Stomach smooth muscle (tissue), 2 donors: ENCODE measurements around the gene ITGB2.

Source experiments
- H3K27ac ChIP-seq: one replicate; pipeline ENCODE4 v1.7.0; 2013; ENCODE audit warnings: mild to moderate bottlenecking, low read length, inconsistent platforms
- H3K27me3 ChIP-seq, 2 donors: one replicate each; pipeline ENCODE4 v1.7.0; 2013; ENCODE audit warnings: low read length in 2 of 2; ENCODE audit not compliant: insufficient read depth in 2 of 2, control insufficient read depth in 1 of 2
- H3K36me3 ChIP-seq, 2 donors: one replicate each; pipeline ENCODE4 v1.7.0; 2013; ENCODE audit warnings: low read length in 2 of 2; ENCODE audit not compliant: control insufficient read depth in 2 of 2, insufficient read depth in 2 of 2
- H3K4me1 ChIP-seq: one replicate; pipeline ENCODE4 v1.7.0; 2013; ENCODE audit warnings: low read length; ENCODE audit not compliant: control insufficient read depth, insufficient read depth
- H3K4me3 ChIP-seq, 2 donors: one replicate each; pipeline ENCODE4 v1.7.0; 2013; ENCODE audit warnings: low read length in 2 of 2
- H3K9ac ChIP-seq, 2 donors: one replicate each; pipeline ENCODE4 v1.7.0; 2013; ENCODE audit warnings: low read length in 2 of 2, mild to moderate bottlenecking in 1 of 2
- H3K9me3 ChIP-seq, 2 donors: one replicate each; pipeline ENCODE4 v1.7.0; 2013; ENCODE audit warnings: low read length in 2 of 2; ENCODE audit not compliant: control insufficient read depth in 2 of 2
- donor health status: healthy.
- donor health status: Pancreatic carcinoma.

The ITGB2 gene

GRCh38 chr21:44855572-44855971 is 65.1 kb downstream of the ITGB2 start:
- no peak overlapping the region for H3K9ac ChIP-seq
- H3K4me1 ChIP-seq: peaks cover 3% of the 10 kb centered on the region
- no peaks in the 10 kb centered on the region for H3K9me3 ChIP-seq
- no peak overlapping the region for H3K4me3 ChIP-seq
- no peak overlapping the region for H3K27ac ChIP-seq
- no peaks in the 10 kb centered on the region for H3K27me3 ChIP-seq
- H3K36me3 ChIP-seq: peaks cover 42 to 56% of the 10 kb centered on the region in 2 donors

DNA sequence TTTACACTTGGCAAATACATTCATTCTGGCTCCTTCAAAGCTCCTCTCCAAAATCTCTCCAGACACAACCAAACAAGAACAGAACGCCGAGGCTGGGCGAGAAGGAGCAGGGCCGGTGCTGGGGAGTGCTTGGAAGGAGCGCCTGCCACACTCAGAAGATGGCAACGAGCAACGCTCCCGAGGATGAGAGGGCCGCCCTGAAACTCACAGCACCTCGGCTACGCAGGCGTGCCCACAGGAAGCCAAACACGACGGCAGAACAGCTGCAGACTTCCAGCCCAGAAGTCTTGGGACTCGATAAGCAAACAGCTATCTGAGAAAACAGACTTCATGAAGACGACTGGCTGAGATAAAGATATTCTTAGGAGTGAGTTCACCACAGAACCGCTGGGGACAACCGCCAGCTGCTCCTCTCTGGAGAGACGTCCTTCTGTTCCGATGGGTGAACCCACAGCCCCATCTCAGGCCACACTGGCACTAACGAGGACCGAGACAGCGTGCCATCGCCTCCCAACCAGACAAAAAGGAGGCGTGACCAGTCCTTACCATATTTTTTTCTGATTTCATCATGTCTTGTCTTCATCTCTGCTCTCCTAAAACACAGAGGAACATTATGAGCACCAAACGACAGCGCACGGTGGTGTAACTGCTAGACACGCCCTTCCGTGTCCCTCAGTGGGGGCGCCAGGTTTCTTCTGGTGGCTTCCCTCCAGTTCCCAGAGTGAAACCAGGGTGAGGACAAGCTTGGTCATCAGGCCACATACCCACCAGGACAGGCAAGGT is 65.8 kb downstream of the ITGB2 start:
- no peak overlapping the region for H3K4me3 ChIP-seq
- peaks cover 3% of the 10 kb centered on the region for H3K4me1 ChIP-seq
- H3K36me3 ChIP-seq: peaks cover 49 to 59% of the 10 kb centered on the region in 2 donors
- H3K27me3 ChIP-seq: no peaks in the 10 kb centered on the region
- no peak overlapping the region for H3K9ac ChIP-seq
- H3K27ac ChIP-seq: no peak overlapping the region
- H3K9me3 ChIP-seq: no peaks in the 10 kb centered on the region

DNA sequence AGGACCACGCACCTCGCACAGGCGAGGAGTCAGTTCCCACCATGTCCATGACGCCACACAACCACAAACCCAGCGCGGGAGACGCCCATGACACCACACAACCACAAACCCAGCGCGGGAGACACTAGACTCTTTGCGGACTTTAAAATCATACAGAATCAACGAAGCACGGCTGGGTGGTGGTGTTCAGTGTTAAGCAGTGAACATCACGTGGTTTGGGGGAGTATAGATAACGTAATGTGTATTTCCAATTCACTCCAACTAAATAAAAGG is 66.4 kb downstream of the ITGB2 start:
- H3K4me3 ChIP-seq: no peak overlapping the region
- H3K36me3 ChIP-seq: peaks cover 50 to 59% of the 10 kb centered on the region in 2 donors
- H3K27me3 ChIP-seq: no peaks in the 10 kb centered on the region
- H3K9ac ChIP-seq: no peak overlapping the region
- no peak overlapping the region for H3K27ac ChIP-seq
- peaks cover 3% of the 10 kb centered on the region for H3K4me1 ChIP-seq
- H3K9me3 ChIP-seq: no peaks in the 10 kb centered on the region

GRCh38 chr21:44853601-44854390 is 66.9 kb downstream of the ITGB2 start:
- no peaks in the 10 kb centered on the region for H3K9me3 ChIP-seq
- H3K27me3 ChIP-seq: no peaks in the 10 kb centered on the region
- H3K4me3 ChIP-seq: no peak overlapping the region
- no peak overlapping the region for H3K27ac ChIP-seq
- H3K4me1 ChIP-seq: peaks cover 3% of the 10 kb centered on the region
- no peak overlapping the region for H3K9ac ChIP-seq
- peaks cover 45 to 59% of the 10 kb centered on the region in 2 donors for H3K36me3 ChIP-seq

GRCh38 chr21:44850905-44851657 is 69.6 kb downstream of the ITGB2 start:
- no peak overlapping the region for H3K4me3 ChIP-seq
- H3K9ac ChIP-seq: no peak overlapping the region
- H3K27me3 ChIP-seq: no peaks in the 10 kb centered on the region
- H3K9me3 ChIP-seq: no peaks in the 10 kb centered on the region
- peaks cover 36 to 52% of the 10 kb centered on the region in 2 donors for H3K36me3 ChIP-seq
- H3K27ac ChIP-seq: no peak overlapping the region
- H3K4me1 ChIP-seq: peaks cover 9% of the 10 kb centered on the region

GRCh38 chr21:44850208-44850800 is 70.4 kb downstream of the ITGB2 start:
- no peak overlapping the region for H3K27ac ChIP-seq
- peaks cover 30 to 45% of the 10 kb centered on the region in 2 donors for H3K36me3 ChIP-seq
- H3K27me3 ChIP-seq: peaks cover 4% of the 10 kb centered on the region in 2 donors
- peaks cover 16% of the 10 kb centered on the region for H3K4me1 ChIP-seq
- no peak overlapping the region for H3K9ac ChIP-seq
- H3K4me3 ChIP-seq: no peak overlapping the region
- no peaks in the 10 kb centered on the region for H3K9me3 ChIP-seq

- peaks cover 4 to 6% of the 10 kb centered on the region in 2 donors for H3K27me3 ChIP-seq
- H3K27ac ChIP-seq: no peak overlapping the region
- no peak overlapping the region for H3K4me3 ChIP-seq
- H3K36me3 ChIP-seq: peaks cover 24 to 40% of the 10 kb centered on the region in 2 donors
- no peak overlapping the region for H3K9ac ChIP-seq
- H3K9me3 ChIP-seq: no peaks in the 10 kb centered on the region
- H3K4me1 ChIP-seq: peaks cover 16% of the 10 kb centered on the region
Observed at GRCh38 chr21:44849616-44850130, 71.0 kb downstream of the ITGB2 start.

DNA sequence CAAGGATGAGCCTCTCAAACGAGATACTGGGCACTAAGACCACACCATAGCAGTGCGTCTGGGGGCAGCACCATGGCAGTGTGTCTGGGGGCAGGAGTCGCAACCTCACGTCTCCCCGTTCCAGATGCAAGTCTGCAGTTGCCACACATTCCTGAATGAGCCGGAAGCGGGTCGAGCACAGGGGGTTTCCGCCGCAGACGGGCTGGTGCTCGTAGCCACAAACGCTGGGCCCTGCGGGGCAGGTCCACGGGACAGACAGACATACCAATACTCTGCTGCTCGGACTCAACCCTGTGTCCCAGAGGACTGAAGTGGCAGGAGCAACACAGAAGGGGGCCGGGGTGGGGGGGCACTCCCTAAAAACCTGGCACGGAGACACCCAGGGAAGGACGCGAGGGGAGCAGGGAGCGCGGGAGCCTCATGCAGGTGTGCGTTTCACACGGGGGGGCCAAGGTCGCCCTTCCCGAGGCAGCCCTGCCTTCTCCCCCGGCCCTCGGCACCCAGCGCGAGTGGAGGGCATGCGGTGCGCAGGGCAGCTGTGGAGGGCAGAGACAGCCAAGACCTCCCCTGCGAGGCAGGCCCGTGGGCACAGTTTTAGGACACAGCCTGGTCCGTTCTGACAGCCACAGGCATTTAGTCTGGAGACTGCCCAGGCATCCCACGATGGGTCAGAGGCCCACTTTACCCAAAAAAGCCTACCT is 71.7 kb downstream of the ITGB2 start:
- Histone ChIP-seq H3K27ac (no peak overlapping the region), H3K9ac (no peak overlapping the region), H3K4me1 (peaks cover 16% of the 10 kb centered on the region)

DNA sequence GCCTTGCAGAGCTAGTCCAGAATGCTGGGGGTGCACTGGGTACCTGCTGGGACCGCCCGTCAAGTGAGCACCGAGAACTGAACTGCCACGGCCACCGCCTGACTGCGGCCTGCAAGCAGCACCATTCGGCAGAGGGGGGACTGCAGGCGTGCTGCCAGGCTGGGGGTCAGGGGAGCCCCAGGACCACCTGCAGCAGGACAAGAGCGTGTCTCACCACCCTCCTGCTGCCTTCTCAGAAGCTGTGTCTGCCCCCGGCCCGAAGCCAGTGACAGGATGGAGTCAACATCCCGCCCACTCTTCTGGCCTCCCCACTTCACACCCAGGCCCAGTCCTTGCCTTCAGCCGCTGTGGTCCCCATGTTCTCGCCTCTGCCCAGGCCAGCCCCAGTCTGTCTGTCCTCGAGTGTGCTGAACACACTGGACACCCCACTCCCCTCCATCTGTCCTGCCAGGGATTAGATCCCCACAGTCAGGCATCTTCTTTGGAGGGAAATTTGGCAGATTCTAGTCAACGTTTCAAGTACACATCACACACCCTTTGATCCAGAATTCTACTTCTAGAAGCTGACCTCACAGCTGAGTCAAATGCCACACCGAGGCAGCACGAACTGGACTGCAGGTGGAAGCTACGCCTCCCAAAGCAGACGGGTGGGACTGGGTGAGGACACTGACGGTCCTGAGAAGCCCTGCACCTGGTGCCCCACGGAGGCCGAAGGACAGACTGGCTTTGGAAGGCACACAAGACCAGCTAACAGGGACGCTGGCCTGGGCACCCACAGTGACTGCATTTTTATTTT is 73.2 kb downstream of the ITGB2 start:
- Histone ChIP-seq H3K4me3 (no peak overlapping the region), H3K27me3 (peaks cover 8 to 10% of the 10 kb centered on the region in 2 donors), H3K9ac (no peak overlapping the region), H3K27ac (no peak overlapping the region), H3K9me3 (no peaks in the 10 kb centered on the region), H3K4me1 (peaks cover 16% of the 10 kb centered on the region), H3K36me3 (peaks cover 18 to 27% of the 10 kb centered on the region in 2 donors)

More for the DNA sequence above, 71.7 kb downstream of the ITGB2 start:
- H3K4me3 ChIP-seq: no peak overlapping the region
- peaks cover 18 to 33% of the 10 kb centered on the region in 2 donors for H3K36me3 ChIP-seq
- H3K27me3 ChIP-seq: peaks cover 6 to 7% of the 10 kb centered on the region in 2 donors
- no peaks in the 10 kb centered on the region for H3K9me3 ChIP-seq
